ENCODE data around the gene MAP1LC3B.

MAP1LC3B gene

GRCh38 chr16:87423429-87423828 lies 31.3 kb downstream of the MAP1LC3B start:
- DNase-seq (ENCODE audit: low read depth), result no peak
- no peak for TF ChIP-seq CTCF (conservative IDR thresholded peaks at IDR 0.05; ENCODE audit: low read depth, low read length)
- no peak overlapping the region for H3K4me3 ChIP-seq (ENCODE audit: low read length)

DNA sequence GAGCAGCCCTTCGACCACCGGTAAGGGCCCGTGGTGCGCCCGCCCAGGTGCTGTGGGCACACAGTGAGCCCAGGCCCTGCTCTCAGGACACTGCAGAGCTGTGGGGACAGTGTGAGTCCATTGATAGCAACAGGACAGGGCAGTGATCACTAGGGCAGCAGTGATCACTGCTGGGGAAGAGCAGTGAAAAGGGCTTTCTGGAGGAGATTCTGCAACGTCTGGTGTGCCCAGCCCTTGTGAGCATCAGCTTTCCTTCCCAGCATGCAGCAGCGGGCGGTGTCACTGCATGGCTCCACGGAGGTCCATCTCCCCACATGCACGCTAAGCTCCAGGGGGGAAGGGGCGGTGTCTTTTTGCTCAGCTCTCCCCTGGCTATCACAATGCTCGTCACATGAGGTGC lies 32.1 kb downstream of the MAP1LC3B start:
- no peak for TF ChIP-seq CTCF (conservative IDR thresholded peaks at IDR 0.05; ENCODE audit: low read depth, low read length)
- DNase-seq (ENCODE audit: low read depth), result no peak
- no peak overlapping the region for H3K4me3 ChIP-seq (ENCODE audit: low read length)

GRCh38 chr16:87425941-87426340 lies 33.8 kb downstream of the MAP1LC3B start:
- TF ChIP-seq CTCF (conservative IDR thresholded peaks at IDR 0.05; ENCODE audit: low read depth, low read length), result no peak
- H3K4me3 ChIP-seq (ENCODE audit: low read length), result no peak overlapping the region
- DNase-seq (ENCODE audit: low read depth), result no peak

DNA sequence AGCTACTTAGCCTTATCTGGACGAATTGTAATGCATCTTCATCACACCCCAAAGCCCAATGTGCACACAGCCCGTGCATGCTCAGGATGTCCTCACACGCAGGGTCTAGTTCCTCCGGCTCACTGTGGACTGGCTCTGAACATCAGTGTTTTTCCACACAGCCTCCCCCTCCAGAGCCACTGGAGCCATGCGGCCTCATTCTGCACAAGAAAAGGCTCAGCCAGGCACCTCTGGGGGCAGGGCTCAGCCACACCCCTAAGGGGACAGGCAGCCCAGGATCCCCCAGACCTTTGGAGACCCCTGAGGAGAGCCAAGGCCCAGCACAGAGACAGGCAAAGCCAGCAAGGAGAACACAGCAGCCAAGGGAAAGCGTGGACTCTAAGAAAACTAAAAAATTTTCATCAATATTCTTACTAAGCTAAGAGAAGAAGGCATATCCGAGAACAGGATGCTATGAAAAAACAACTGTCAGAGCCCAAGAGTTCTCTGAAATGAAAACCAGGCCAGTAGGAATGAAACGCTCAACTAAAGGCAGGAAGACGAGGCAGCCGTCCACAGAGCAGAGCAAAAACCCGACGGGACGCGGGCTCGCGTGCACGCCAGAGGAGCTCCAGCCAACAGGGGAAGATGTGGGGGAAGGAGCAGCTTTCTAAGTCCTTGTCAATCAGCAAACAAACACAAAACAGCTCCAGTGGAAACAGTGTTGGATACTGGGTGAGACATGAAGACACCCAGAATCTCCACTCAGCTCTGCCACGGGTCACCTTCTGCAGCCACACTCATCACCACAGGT lies 34.5 kb downstream of the MAP1LC3B start:
- no peak for DNase-seq (ENCODE audit: low read depth)
- TF ChIP-seq CTCF (conservative IDR thresholded peaks at IDR 0.05; ENCODE audit: low read depth, low read length), result no peak

GRCh38 chr16:87431926-87432325 lies 39.8 kb downstream of the MAP1LC3B start:
- no peak for TF ChIP-seq CTCF (conservative IDR thresholded peaks at IDR 0.05; ENCODE audit: low read depth, low read length)
- DNase-seq (ENCODE audit: low read depth), result no peak
- H3K4me3 ChIP-seq (ENCODE audit: low read length), result no peak overlapping the region

More for the DNA sequence above, 34.5 kb downstream of the MAP1LC3B start:
- no peak overlapping the region for H3K4me3 ChIP-seq (ENCODE audit: low read length)

- TF ChIP-seq CTCF (conservative IDR thresholded peaks at IDR 0.05; ENCODE audit: low read depth, low read length), result no peak
- no peak for DNase-seq (ENCODE audit: low read depth)
- H3K4me3 ChIP-seq (ENCODE audit: low read length), result no peak overlapping the region
These were observed 40.3 kb downstream of the MAP1LC3B start for GRCh38 chr16:87432330-87432915.

DNA sequence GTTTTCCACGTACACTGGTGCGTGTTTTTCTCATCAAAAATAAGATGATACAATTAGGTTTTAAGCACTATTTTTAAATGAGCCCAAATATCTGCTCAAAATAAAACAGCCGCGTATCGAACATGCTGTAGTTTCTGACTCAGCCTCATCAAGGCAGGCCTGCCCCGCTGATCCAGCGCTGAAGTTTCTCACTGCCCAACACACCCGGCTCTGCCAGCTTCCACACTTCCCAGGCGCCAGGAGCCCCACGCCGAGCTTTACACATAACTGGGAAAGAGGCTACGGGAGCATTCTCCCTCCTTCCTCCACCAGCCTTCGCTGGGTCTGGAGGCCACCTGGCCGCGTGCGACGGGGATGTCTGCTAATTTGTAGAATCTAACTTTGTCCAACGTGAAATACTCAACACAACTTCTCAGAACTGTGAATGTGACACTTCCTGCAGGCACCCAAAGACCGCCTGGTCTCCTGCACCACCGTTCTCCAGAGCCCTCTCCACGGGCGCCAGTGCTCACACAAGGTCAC lies 42.1 kb downstream of the MAP1LC3B start:
- no peak for DNase-seq (ENCODE audit: low read depth)
- H3K4me3 ChIP-seq (ENCODE audit: low read length), result no peak overlapping the region
- no peak for TF ChIP-seq CTCF (conservative IDR thresholded peaks at IDR 0.05; ENCODE audit: low read depth, low read length)
